Left kidney (tissue), 2 donors: ENCODE measurements around the gene RPS25. TPM values are rescaled to one million over a fixed set of nuclear protein-coding genes. Genes with fewer than 3 reads are reported as not detected.
"Not testable (repeated sequence)": the region's sequence is repeated elsewhere in the genome, so short reads cannot be mapped to it uniquely, and the experiment has no call there.

Experiments
- DNase-seq: peaks from one replicate; pipeline ENCODE4 v3.0.0-alpha.2; 2013
- polyA plus RNA-seq: library from polyadenylated mRNA; unstranded; fragments of 120-200 nt; gene quantifications from one replicate; pipeline ENCODE4 v1.2.1, GENCODE V29; 2013; ENCODE audit not compliant: insufficient read length

Gene RPS25
- polyA plus RNA-seq, 1 donor = 993 TPM

DNA sequence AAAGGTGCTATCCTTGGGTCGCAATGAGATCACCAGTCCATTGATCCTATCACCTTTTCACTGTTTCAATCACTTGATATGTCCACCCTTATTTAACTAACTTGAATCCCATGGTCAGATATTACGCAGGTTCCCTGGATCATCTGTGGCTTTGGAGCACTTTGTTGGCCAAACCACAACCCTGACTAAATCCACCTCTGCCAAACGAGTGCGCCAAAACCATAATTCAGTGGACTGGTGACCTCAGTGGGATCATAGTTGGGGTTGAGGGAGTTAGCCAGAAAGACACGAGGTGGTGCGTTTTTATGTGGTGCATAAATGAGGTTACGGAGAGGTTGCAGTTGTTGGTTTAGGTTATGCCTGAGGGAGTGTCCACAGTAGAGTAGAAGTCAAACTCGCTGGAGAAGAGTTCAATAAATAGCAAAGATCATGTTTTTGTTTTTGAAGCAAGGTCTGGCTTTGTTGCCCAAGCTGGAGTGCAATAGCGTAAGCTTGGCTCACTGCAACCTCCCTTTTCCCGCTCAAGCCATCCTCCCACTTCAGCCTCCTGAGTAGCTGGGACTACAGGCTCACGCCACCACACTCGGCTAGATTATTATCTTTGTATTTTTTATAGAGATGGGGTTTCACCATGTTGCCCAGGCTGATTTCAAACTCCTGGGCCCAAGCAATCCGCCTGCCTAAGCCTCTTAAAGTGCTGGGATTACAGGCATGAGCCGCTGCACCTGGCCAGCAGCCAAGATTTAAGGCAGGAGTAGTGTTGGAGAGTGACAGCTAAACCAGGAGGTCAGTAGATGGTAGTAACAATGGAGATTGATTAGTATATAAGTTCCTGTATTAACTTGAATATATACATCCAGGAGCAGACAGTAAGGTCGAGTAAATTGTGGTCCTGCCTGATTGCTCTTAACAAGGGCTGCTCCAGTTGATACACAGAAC lies 42.1 kb downstream of the RPS25 start:
- DNase-seq = no peak

DNA sequence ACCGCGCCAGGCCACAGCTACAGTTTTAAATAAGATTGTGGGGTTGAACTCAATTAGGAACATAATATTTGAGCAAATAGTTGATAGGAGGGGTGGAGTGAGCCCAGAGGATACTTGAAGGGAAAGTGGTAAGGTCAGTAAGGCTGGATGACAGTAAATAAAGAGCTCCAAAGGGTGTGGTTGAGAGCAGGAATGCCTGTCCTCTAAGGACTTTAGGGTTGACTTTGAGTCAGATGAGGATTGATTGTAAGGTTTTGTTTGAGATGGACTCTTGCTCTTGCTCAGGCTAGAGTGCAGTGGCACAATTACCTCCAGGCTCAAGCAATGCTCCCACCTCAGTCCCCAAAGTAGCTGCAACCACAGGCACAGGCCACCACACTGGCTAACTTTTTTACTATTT lies 44.2 kb downstream of the RPS25 start:
- no peak for DNase-seq

DNA sequence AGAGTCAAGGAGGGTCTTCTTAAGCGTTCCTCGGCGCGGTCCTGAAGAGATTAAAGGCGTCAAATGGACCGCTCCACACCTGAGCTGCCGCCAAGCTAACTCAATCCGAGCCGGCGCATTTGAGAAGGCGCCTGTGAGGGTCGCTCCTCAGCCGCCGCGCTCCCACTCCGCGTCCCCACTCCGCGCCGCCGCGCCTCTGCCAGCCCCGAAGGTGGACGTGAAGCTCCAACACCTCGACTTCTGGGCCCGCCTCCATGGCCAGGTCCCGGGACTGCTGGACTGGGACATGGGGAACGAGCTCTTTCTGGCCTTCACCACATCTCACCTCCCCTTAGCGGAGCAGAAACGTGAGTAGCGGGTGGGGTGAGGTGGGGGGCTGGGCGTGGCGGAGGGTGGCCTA lies 46.5 kb downstream of the RPS25 start, which contains the start of gene FOXR1:
FOXR1 (plus strand) TSS at position 116 of the 400 bp plus-strand sequence; CDS start at position 287, 171 bp downstream.
- DNase-seq = no peak

DNA sequence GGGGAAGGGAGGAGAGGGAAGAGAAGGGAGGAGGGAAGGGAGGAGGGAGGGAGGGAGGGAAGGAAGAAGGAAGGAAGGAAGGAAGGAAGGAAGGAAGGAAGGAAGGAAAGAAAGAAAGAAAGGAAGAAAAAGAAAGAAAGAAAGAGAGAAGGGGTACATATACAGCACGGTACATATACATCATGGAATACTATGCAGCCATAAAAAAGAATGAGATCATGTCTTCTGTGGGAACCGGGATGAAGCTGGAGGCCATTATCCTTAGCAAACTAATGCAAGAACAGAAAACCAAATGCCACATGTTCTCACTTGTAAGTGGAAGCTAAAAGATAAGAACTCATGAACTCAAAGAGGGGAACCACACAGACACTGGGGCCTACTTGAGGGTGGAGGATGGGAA lies 48.6 kb downstream of the RPS25 start:
- DNase-seq = not testable (repeated sequence)

Other genes starting within 250 kb of the RPS25 start
- 157 TPM for gene DDX6, start 227.2 kb downstream of the RPS25 start, polyA plus RNA-seq
- not detected for gene CXCR5, start 134.5 kb downstream of the RPS25 start, polyA plus RNA-seq
- gene BCL9L, start 92.4 kb downstream of the RPS25 start, polyA plus RNA-seq = 27.6 TPM
- gene UPK2, start 62.0 kb downstream of the RPS25 start, polyA plus RNA-seq = 11.8 TPM
- gene FOXR1, start 46.6 kb downstream of the RPS25 start, polyA plus RNA-seq = 0.13 TPM
- gene CENATAC, start 20.2 kb downstream of the RPS25 start, polyA plus RNA-seq = 52.8 TPM
- gene TRAPPC4, start 423 bp upstream of the RPS25 start, polyA plus RNA-seq = 87.6 TPM
- gene SLC37A4, start 12.5 kb upstream of the RPS25 start, polyA plus RNA-seq = 97.8 TPM
- gene HYOU1, start 38.9 kb upstream of the RPS25 start, polyA plus RNA-seq = 114 TPM
- 59.9 TPM for gene VPS11, start 49.5 kb upstream of the RPS25 start, polyA plus RNA-seq
- gene HMBS, start 66.5 kb upstream of the RPS25 start, polyA plus RNA-seq = 26.7 TPM
- gene DPAGT1, start 83.5 kb upstream of the RPS25 start, polyA plus RNA-seq = 63.5 TPM
- 11.1 TPM for gene C2CD2L, start 89.0 kb upstream of the RPS25 start, polyA plus RNA-seq
- gene HINFP, start 103.2 kb upstream of the RPS25 start, polyA plus RNA-seq = 43.3 TPM
- 1.0 TPM for gene ABCG4, start 130.7 kb upstream of the RPS25 start, polyA plus RNA-seq
- gene NLRX1, start 150.4 kb upstream of the RPS25 start, polyA plus RNA-seq = 10.0 TPM
- 19.2 TPM for gene NHERF4, start 167.1 kb upstream of the RPS25 start, polyA plus RNA-seq
- gene CBL, start 188.0 kb upstream of the RPS25 start, polyA plus RNA-seq = 24.4 TPM